Fibroblast of pulmonary artery (primary cell): ENCODE results near the gene ABCA6.

Experiments
- DNase-seq: peaks from one replicate; pipeline ENCODE4 v3.0.0-alpha.2; 2010; ENCODE audit warnings: low read depth
- H3K4me3 ChIP-seq: replicated peaks from 2 replicates; pipeline ENCODE4 v1.5.1; 2011; ENCODE audit warnings: low read depth, mild to moderate bottlenecking, control low read depth, low read length, moderate library complexity
- TF ChIP-seq, protein P1 (sequence below): IDR thresholded peaks from 2 replicates; pipeline ENCODE4 v1.5.1; 2011; ENCODE audit warnings: mild to moderate bottlenecking, control low read depth, low read length, inconsistent platforms; ENCODE audit errors: missing control alignments

ABCA6 gene

GRCh38 chr17:69143683-69144231 is 2.1 kb upstream of the ABCA6 start:
- H3K4me3 ChIP-seq, result no peak overlapping the region
- DNase-seq, result no peak
- TF ChIP-seq, protein P1, sequence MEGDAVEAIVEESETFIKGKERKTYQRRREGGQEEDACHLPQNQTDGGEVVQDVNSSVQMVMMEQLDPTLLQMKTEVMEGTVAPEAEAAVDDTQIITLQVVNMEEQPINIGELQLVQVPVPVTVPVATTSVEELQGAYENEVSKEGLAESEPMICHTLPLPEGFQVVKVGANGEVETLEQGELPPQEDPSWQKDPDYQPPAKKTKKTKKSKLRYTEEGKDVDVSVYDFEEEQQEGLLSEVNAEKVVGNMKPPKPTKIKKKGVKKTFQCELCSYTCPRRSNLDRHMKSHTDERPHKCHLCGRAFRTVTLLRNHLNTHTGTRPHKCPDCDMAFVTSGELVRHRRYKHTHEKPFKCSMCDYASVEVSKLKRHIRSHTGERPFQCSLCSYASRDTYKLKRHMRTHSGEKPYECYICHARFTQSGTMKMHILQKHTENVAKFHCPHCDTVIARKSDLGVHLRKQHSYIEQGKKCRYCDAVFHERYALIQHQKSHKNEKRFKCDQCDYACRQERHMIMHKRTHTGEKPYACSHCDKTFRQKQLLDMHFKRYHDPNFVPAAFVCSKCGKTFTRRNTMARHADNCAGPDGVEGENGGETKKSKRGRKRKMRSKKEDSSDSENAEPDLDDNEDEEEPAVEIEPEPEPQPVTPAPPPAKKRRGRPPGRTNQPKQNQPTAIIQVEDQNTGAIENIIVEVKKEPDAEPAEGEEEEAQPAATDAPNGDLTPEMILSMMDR, result no peak

DNA sequence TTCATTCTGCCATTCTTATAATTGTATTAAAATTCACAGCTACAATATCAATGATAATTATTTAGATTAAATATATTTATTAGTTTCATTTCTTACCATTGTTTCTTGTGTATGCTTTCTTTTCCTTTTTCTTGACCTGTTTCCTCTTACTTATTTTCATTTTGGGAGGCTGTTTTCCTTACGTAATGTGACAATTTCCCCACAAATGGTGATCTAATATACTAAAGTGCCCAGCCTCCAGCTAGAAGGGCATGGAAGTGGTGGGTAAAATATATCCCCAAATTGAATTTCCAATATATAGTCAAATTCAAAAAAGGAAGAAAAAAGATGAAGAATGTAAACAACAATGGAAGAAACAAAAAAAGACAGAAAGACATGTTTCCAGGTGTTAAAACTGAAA is 1.5 kb upstream of the ABCA6 start:
- H3K4me3 ChIP-seq, result no peak overlapping the region
- DNase-seq, result no peak
- TF ChIP-seq, protein P1, result no peak

DNA sequence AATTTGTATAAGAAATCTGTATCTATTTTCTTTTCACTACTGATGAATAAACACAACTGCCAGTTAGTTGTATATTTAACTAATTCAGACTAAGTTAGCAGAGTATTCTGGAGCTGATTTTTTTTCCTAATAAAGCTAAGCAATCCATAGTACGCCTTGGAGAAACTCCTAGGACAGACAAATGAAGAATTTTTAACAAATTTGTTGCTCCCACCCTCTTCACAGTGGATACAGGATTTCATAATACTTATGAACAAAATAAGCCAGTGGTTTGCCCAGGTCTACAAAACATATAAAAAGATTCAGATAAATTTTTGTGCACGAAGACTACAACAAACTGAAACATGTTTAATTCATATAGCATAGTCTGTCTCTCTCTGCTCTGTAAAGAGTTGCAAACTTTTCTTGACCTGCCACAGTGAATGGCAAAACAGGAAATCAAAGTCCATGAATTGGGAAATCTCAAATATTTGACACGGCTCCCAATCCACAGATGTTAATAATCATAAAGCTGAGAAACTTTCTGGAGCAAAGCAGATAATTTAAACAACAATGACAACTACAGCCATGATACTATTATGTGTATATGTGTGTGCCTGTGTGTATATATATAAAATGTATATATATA is 594 bp upstream of the ABCA6 start:
- DNase-seq, result peak; percentile 89
- peak overlapping the region; percentile 74 for H3K4me3 ChIP-seq
- TF ChIP-seq, protein P1, result no peak

- no peak overlapping the region for H3K4me3 ChIP-seq
- DNase-seq, result no peak
- TF ChIP-seq, protein P1, result no peak
These were observed 7.6 kb downstream of the ABCA6 start for GRCh38 chr17:69134112-69134511.

- H3K4me3 ChIP-seq, result no peak overlapping the region
- DNase-seq, result no peak
- TF ChIP-seq, protein P1, result no peak
These were observed 10.9 kb downstream of the ABCA6 start for GRCh38 chr17:69130627-69131296.

- H3K4me3 ChIP-seq, result no peak overlapping the region
- no peak for DNase-seq
- TF ChIP-seq, protein P1, result no peak
These were observed 18.1 kb downstream of the ABCA6 start for GRCh38 chr17:69123626-69124025.
